NCI-H748 (cell line): ENCODE measurements around the gene MYZAP.
A peak's percentile ranks its signal among the peaks of the same experiment; 100 is the strongest.
"Not testable (repeated sequence)": the region's sequence is repeated elsewhere in the genome, so short reads cannot be mapped to it uniquely, and the experiment has no call there.

Experiments used
- DNase-seq: peaks from one replicate; lab custom pipeline; 2025; ENCODE audit not compliant: unreplicated experiment; lab: John Stamatoyannopoulos, UW

Gene MYZAP

DNA sequence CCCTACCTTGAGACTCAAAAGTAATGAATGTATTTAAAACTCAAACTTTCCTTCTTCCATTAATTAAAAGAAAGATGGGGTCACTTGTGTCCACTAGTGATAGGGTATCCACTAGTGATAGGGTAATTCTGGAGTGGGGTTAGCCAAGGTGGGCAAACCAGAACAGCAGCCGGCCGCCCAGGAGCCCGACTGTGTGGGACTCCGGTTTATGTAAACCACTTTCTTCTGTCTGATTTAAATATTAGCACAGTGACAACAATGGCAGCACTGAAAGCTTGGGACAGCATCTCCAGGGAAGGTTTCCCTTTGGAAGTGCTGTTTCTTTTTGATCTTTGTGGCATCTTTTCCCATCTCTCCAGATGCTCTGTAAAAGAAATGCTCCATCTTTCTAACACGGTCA lies 722 bp downstream of the MYZAP start:
- DNase-seq = no peak

DNA sequence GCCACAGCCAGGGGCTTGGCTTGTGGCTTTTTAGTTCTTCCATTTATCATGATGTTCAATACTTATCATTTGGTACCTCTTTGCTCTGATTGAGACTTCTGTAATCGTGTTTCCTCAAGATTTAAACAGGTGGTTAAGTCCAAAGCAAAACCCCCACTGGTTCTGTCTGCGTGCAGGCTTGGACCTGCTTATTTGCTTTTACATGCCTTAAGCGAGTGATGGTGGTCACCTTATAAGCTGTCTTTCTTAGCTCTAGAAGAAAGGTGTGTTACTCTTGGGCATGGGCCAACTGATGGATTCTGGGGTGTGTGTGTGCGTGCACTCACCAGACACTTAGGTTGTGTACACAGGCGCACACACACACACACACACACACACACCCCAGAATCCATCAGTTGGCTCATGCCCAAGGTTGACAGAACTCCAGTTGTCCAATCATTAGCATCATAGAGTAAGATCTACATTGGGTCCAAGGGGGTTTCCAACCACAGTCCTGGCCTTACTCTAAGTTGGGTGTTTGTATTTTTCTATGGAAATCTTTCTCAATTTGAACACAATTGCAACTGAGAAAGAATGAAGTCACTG lies 1.2 kb downstream of the MYZAP start:
- no peak for DNase-seq

DNA sequence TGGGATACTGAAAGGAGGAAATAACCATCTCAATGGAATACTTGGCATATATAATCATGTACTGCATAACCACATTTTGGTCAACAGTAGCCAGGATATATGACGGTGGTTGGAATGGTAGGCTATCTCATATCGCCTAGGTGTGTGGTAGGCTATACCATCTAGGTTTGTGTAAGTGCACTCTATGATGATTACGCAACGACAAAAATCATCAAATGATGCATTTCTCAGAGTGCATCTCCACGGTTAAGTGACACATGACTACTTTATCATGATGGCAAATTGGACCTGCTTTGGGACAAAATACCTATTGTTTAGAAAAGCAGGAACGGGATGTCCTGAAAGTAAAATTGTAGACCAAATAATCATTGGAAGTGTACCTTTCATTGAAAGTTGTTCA lies 2.8 kb downstream of the MYZAP start:
- DNase-seq = no peak

DNA sequence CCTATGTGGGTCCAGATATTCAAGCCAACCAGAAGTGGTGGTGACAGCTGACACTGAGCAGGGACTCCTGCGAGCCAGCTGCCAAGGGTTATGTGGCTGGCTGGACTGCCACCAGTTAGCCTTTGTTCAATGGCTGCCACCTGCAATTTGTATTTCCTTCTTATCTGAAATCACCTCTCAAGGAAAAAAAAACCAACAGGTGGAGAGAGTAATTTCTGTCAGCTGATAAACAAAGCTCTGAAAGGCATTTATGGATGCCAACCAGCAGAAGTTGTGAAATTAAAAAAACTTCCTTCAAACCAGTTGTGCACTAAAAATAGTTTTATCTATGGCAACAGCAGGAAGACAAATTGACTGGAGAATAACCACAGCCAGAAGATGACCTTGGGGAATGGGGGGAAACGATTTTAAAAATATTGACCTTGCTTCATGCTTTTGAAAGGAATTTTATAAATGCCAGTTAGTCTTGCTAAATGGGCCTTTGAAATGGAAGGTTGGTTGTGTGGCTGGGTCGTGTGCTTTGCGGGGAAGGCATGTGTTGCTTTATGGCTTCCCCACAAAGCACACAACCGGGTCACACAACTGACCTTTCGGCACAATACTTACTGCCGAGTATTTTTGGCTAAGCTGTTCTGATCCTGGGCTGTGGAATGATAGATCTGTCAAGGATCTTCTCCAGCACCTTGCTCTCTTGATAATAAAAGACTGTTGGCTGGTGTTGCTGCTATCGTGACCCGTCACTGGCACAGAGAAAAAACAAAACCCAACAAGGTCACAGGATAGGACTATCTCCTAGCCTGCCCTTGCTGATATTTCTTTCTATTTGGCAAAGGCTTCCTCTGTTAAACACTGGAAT lies 3.5 kb downstream of the MYZAP start:
- DNase-seq = peak; percentile 13

DNA sequence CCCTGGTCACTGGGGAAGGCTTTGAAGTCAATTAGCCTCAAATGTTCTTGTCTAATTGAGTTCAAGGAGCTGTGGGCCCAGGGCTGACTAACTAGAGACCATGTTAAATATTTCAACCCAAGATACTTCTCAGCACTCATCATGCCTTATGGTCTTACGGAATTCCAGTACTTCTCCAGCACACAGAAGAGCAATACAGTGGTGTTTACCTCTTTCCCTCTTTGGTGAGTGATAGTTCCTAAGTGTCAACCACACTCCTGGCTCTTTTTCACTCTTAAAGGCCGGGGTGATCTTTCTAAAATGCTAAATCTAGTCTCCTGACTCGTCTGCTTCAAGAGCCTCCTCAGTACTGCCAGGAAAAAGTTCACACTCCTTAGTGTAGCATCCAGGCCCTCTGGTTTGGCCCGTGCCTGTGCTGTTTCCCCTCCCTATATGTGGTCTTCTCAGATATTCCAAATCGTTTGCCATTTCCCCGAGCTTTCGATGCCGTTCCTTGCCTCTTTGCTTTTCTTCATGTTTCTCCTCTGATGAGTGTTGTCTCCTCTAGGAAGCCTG lies 4.7 kb downstream of the MYZAP start:
- no peak for DNase-seq

DNA sequence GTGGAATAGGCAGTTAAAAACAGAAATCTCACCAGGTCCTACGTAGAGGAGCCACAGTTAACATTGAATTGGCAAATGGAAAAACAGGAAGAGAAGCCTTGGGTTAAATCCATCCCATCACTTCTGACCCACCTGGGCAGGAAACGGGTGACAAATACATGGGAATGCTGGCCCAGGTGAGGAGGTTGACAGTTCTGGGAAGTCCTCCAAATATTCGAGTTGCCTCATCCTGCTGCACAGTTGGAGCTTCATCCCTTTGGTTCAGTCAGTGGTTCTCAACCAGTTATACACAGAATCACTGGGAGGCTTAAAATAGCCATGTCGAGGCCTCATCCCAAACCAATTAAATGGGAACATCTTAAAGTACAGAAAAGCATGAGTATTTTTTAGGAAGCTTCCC lies 5.3 kb downstream of the MYZAP start:
- DNase-seq = no peak

DNA sequence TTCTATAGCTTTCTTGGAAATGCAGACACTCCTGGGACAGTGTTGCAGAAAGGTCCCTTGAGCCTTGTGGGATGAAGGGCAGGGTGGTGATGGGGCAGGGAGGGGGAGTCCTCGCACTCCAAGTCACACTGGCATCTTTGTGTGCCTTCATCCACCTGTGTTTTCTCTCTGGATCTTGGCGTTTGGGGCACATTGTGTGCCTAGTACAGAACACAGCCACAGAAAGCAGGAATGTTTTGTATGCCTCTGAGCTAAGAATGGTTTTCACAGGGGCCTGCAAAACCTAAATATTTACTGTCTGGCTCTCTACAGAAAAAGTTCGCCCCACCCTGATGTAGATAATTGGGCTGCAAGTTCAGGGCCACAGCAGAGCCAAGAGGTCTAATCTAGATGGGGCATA lies 5.7 kb downstream of the MYZAP start:
- no peak for DNase-seq

DNA sequence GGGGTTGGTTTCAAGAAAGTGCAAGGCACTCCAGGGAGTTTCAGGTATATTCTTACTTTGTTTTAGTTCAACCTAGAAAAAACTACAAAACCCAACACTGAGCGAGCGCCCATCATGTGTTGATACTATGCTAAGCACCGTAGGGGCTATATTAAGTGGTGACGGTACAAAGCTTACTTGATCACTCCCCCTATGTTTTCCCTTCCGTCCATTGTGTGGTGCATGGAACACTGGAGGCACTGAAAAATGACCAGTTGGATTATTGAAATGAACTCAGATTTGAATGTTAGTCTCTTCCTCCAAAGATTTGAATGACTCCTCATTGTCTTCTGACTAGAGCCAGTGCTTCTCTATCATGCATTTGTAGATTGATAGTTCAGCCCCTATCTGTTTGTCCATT lies 6.6 kb downstream of the MYZAP start:
- DNase-seq = no peak

DNA sequence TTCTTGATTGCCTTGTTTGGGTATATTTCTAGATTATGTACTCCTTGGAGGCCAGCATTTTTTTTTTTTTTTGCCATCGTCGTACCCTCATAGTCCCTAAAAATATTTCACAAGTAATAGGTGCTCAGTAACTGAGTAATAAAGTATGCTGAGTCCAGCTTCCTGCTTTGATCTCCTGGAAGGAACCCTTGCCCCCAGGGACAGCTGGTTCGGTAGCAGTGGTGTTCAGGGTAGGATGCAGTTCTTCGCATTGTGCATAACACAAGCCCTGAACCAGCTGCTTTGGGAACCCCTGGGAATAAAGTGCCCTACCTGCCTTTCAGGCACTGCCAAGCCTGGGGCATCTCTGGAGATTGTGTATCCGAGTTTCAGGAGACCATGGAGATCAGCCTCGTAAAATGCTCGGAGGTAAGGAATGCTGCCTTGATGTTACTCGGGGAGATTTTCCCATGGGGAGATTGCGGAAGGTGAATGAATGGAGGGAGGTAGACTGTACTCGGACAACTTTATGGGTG lies 7.6 kb downstream of the MYZAP start:
- no peak for DNase-seq

DNA sequence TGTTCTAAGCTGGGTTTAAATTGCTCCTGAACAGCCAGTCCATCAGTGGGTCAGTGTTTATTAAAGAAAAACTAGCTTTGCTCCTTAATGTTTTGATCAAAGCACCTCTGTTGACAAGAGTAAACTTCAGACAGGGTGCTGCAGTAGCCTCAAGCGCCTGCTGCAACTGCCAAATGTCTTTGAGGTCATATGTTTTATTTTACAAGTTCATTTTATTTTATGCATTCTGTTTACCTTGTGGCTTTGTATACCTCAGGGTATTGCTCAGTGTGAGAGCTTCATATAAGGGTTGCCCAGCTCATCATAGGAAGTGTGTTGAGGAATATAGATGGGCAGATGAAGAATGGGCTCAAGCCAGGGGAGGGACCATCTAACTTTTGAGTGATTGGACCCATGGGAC lies 8.5 kb downstream of the MYZAP start:
- DNase-seq = no peak

DNA sequence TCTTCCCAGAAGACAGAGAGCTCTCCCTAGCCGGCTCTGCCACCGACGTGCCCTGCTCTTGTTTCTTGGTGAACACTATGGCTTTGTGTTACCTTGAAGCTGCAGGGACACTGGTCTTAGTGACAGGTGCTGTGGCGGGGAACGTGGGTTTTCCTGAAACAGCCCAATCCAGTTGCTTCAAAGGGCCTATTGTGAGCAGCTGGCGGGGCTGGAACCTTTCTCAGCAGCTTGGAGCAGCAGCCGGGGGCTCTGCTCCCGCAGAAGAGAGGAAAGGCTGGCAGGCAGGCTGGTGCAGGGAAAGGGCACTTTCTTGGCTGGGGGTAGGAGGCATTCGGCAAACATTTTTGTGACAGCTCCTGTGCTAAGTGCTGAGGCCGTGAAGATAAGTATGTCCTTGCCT lies 12.8 kb downstream of the MYZAP start:
- no peak for DNase-seq

DNA sequence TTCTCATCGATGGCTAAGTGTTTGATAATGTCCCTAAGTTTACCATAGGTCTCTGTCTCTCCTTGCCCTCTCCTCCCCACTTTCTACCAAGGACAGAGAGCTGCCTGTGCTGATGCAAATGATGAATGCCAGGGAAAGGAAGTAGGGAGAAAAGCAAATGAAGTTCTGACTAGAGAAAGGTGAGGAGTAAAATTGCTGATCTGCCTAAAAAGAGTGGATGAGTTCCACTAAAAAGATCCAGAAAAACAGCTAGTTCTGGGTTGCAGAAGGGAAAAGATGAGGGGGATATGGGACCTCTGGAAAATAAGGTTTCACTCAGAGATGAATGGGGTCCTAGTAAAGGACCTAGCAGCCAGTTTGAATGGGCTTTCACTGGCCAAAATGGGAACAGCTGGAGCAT lies 13.8 kb downstream of the MYZAP start:
- DNase-seq = no peak

DNA sequence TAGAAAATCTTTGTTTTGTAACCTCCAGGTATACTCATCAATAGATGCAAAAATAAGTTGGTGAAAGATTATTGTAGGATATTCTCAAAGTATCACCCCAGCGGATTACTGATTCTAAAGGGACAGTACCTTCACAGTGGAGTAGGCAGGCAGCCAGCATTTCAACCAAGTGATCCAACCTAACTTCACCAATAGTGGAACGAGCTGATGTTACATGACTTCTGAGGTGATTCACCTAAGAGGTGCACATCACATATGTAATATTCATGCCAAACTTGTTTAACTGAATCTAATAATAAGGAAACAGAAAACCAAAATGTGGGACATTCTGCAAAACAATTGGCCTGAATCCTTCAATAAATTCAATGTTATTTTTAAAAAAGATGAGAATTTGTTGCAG lies 14.3 kb downstream of the MYZAP start:
- DNase-seq = no peak

DNA sequence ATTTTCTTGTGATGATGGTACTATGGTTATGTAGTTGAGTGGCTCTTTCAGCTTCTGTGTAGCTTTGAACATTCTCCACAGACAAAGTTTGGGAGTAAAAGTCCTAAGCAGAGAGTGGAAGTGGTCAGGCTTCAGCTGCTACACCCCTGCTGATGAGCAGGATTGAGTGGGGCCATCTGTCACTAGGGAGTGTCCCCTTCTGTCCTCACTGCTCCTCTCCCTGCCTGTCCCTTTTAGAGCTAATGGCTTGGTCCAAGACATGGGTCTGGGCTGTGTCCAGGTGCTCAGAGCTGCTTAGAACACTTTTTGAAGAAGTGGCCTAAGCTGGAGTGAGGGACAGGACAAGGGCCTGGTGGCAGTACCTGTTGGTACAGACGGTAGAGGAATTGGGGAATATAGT lies 15.1 kb downstream of the MYZAP start:
- DNase-seq = no peak

DNA sequence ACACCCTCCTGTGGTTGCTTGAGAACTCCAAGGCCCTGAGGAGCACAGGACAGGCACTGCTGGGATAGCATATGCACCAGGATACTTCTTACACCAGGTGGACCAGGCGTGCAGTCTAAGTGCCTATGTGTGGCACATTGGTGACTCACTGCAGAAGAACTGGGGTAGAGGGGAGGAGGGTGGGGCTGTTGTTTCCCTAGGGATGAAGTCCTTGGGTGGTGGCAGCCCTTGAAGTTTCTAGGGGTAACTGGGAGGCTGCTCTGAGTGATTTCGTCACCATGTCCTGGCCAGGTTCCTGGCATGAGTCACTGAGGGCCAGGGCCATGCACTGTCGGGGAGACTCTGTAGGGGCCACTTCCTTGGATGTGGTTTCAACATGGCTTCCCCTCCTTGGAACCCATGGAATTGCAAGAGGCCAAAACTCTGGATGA lies 15.9 kb downstream of the MYZAP start:
- no peak for DNase-seq

DNA sequence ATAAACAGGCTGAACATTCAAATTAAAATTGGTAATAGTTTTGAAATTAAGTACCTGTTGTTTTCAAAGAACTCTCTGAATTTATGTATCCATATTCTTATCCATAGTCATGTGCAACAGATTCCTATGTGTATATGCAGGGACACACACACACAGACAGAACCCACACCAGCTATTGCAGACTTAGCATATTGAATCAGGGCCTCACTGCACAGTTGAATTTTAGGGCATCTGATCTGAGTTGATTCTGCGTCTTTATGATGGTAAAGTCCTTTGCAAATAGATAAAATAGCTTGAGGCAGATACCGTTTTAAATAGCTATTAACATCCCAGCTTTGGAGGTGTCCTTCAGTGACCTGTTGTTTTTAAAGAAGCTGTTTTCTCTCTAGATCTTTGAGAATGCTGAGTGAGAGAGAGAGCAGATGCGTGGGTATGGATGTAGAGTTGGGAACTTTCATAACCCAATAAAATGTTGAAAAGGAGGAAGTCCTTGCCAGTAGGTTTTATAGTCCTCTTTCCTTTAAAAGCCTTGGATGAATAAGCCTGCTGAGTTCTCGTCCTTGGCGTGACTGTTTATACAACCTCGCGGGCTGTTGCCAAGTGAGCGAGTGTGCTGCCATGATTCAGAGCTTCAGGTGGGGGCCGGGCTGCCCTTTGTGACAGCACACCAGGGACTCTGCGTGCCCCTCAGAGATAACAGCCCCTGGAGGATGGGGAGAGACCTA lies 18.3 kb downstream of the MYZAP start:
- DNase-seq = no peak

DNA sequence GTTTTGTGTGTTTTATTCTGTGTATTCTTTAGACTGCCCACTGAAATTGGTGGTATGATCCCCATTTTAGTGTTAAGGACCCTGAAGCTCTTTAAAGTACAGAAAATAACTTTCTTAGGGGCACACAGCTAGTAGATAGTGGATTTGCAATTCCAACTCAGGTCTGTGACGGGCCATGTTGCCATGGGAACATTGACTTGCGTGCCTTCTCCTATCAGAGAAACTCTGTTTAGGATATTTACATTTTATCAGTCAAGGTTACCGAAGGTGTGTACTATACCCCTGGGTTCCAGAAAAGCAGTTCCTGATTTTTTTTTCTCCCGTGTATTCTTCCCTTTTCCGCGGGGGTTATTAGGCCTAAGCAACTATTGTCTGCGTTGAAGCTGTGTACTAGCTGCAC lies 19.4 kb downstream of the MYZAP start:
- no peak for DNase-seq

DNA sequence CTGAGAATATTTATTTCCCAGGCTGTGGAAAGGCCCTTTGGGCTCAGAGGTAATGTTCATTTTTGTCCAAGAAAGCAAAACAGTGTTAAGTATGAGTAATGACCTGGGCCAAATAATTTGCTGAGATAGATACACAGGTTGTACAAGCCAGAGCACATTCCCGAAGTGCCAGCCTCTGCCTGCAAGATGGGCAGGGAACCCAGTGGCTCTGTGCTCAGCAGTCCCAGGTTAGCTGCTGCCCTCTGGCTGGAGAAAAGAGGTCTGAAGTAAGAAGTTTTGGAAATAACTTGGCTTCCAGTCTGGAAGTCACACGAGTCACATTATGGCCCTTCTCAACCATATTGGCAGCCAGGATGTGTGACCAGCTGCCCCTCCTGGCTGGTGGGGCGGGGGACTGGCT lies 20.2 kb downstream of the MYZAP start:
- DNase-seq = no peak

DNA sequence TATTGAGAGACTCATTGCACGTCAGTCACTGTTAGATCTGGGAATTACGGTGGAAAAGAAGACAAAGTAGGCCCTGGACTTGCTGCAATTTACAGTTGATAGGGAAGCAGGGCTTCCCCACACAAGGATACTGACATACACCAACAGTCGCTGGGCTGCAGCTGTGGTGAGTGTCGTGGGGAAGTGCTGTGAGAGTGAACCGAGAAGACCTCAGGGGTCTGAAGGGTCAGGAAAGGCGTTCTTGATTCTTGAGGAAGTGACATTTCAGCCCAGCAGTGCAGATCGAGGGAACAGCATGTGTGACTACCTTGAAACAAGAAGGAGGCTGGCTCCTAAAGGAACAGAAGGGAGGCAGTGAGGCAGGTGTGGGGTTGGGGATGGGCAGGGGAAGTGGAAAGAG lies 22.5 kb downstream of the MYZAP start:
- DNase-seq = no peak

DNA sequence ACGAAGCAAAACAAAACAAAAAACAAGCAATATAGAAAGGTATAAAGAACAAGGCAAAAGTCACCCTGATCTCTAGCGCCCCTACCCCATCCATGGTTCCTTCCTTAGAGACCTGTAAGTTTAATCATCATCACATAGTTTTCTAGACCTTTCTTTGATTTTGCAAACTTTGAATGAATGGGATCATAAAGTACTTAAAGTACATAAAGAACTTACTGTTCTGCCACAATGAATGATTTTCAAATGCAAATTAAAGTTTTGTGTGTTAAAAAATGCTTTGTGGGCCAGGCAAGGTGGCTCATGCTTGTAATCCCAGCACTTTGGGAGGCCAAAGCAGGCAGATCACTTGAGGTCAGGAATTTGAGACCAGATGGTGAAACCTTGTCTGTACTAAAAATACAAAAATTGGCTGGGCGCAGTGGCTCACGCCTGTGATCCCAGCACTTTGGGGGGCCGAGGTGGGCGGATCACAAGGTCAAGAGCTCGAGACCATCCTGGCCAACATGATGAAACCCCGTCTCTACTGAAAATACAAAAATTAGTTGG lies 24.3 kb downstream of the MYZAP start:
- not testable (repeated sequence) for DNase-seq

DNA sequence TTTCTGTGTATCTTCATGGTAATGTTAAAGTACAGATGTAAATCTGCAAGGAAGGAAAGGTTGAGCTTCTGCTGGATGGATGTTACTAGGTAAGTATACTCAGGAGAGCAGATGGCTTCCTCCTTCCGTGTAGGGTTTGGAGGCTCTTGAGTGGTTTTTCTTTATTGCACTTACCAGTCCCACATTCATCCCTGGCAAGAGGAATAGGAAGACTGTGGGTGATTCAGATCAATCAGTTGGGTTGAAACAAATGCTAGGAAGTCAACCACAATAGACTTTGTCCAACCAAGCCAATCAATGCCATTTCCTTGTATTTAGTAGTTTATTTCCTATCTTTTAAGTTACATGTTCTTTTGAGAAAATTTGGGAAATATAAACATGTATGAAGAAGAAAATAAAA lies 26.6 kb downstream of the MYZAP start:
- no peak for DNase-seq
